Esophagus muscularis mucosa (tissue), 3 donors: ENCODE results near the gene STX8.

ENCODE experiments used
- POLR2AphosphoS5 ChIP-seq, 2 donors: sonication (generic); formaldehyde crosslinking; IDR thresholded peaks; one replicate each; pipeline ENCODE4 v1.6.1; 2017; ENCODE audit warnings: antibody characterized with exemption in 2 of 2
- TF ChIP-seq, protein P1 (sequence below), 3 experiments: fragments of 200-600 bp in 2 of 3; fragments of 450-650 bp in 1 of 3; sonication (generic) in 2 of 3; IDR thresholded peaks; one replicate each; pipeline ENCODE4 v1.5.1; 2017 to 2019; ENCODE audit warnings: antibody characterized with exemption in 3 of 3, mild to moderate bottlenecking in 2 of 3, moderate library complexity in 1 of 3

- TF ChIP-seq, protein P1, sequence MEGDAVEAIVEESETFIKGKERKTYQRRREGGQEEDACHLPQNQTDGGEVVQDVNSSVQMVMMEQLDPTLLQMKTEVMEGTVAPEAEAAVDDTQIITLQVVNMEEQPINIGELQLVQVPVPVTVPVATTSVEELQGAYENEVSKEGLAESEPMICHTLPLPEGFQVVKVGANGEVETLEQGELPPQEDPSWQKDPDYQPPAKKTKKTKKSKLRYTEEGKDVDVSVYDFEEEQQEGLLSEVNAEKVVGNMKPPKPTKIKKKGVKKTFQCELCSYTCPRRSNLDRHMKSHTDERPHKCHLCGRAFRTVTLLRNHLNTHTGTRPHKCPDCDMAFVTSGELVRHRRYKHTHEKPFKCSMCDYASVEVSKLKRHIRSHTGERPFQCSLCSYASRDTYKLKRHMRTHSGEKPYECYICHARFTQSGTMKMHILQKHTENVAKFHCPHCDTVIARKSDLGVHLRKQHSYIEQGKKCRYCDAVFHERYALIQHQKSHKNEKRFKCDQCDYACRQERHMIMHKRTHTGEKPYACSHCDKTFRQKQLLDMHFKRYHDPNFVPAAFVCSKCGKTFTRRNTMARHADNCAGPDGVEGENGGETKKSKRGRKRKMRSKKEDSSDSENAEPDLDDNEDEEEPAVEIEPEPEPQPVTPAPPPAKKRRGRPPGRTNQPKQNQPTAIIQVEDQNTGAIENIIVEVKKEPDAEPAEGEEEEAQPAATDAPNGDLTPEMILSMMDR (IDR thresholded peaks at IDR 0.05) = no peak
- TF ChIP-seq POLR2AphosphoS5 (IDR thresholded peaks at IDR 0.05) = no peak
Measured at GRCh38 chr17:9410301-9410700, 165.3 kb downstream of the STX8 start.
